Measurements from ENCODE around the gene FAAP100.
A peak's percentile ranks its signal among the peaks of the same experiment; 100 is the strongest.

FAAP100 gene

DNA sequence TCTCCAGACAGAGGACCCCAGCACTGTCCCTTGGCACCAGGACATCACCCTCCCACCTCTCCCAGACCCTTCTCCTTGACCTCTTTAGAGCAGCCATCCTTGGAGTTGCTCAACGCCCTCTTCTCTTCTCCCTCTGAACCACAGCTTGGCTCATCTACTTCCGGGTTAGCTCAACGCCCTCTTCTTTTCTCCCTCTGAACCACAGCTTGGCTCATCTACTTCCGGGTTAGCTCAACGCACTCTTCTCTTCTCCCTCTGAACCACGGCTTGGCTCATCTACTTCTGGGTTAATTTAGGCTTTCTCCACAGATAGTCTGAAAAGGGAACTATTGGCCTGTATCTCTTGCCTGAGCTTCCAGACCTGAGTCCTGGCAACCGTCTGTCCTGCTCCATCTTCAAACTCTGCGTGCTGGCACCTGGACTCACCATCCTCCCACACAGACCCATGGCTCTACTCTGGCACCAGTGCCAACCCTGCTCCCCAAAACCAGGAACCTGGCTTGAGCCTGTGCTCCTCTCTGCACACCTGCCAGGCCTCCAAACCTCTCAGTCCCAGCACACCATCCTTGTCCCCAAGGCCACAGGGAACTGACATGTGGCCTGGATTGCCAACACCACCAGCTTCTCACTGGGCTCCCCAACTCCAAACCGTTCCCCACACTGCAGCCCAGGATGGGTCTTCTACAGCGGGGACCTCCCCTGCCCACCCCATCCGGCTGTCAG lies 25.3 kb upstream of the FAAP100 start:
- peak overlapping the region; percentile 15 for H3K4me3 ChIP-seq (ENCODE audit: control insufficient read depth, low read depth, low read length)
- peak; percentile 68 for DNase-seq (ENCODE audit: low read depth)
- TF ChIP-seq, protein P1, sequence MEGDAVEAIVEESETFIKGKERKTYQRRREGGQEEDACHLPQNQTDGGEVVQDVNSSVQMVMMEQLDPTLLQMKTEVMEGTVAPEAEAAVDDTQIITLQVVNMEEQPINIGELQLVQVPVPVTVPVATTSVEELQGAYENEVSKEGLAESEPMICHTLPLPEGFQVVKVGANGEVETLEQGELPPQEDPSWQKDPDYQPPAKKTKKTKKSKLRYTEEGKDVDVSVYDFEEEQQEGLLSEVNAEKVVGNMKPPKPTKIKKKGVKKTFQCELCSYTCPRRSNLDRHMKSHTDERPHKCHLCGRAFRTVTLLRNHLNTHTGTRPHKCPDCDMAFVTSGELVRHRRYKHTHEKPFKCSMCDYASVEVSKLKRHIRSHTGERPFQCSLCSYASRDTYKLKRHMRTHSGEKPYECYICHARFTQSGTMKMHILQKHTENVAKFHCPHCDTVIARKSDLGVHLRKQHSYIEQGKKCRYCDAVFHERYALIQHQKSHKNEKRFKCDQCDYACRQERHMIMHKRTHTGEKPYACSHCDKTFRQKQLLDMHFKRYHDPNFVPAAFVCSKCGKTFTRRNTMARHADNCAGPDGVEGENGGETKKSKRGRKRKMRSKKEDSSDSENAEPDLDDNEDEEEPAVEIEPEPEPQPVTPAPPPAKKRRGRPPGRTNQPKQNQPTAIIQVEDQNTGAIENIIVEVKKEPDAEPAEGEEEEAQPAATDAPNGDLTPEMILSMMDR (conservative IDR thresholded peaks at IDR 0.05; ENCODE audit: control insufficient read depth, insufficient read depth, low read depth, low read length): no peak

DNA sequence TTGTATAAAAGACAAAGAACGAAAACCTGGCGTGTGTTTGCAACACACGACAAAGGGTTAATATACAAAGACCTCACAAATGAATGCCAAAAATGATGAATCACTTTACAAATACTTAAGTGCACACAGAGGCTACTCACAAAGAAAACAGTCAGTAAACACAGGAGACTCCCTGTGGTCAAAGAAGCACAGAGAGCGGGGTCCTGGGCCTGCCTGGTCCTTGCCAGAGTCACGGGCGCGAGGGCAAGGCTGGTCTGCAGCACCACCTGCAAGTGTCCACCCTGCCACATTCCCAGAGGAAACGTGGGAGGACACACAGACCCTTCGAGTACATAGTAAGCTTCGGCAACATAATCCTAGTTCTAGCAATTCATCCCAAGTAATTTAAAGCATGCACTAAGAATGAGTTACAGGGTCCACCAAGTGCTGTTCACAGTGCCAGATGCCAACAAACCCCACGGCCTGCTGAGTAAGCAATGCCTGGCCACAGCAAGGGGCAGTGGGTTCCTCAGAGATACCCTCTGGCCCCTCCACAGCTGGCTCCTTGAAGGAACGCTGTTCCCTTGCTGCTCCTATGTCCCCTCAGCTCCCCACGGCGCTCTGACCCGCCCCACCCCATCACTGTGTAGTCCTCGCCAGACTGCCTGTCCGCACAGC lies 24.6 kb upstream of the FAAP100 start:
- H3K4me3 ChIP-seq (ENCODE audit: control insufficient read depth, low read depth, low read length): peak overlapping the region; percentile 15
- peak; percentile 87 for DNase-seq (ENCODE audit: low read depth)

DNA sequence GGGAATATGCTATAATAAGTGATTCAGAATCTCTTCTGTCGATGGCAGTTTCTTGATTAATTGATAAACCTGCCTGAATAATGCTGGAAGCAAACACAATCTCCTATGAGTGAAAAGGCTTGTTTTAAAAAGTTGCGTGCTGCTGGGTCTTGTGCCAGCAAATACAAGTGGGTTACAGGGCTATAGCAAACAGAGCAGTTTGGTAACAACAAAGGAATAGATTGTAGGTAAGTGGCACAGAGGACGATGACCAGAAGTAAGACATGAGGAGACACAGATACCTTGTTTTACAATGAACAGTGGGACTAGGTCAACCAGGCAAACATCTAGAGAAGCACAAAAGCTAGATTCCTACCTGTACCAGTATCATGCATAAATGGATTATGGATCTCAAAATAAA lies 23.7 kb upstream of the FAAP100 start:
- no peak for DNase-seq (ENCODE audit: low read depth)
- no peak overlapping the region for H3K4me3 ChIP-seq (ENCODE audit: control insufficient read depth, low read depth, low read length)
- TF ChIP-seq, protein P1 (conservative IDR thresholded peaks at IDR 0.05; ENCODE audit: control insufficient read depth, insufficient read depth, low read depth, low read length): no peak

More for the DNA sequence above, 24.6 kb upstream of the FAAP100 start:
- TF ChIP-seq, protein P1 (conservative IDR thresholded peaks at IDR 0.05; ENCODE audit: control insufficient read depth, insufficient read depth, low read depth, low read length): no peak

DNA sequence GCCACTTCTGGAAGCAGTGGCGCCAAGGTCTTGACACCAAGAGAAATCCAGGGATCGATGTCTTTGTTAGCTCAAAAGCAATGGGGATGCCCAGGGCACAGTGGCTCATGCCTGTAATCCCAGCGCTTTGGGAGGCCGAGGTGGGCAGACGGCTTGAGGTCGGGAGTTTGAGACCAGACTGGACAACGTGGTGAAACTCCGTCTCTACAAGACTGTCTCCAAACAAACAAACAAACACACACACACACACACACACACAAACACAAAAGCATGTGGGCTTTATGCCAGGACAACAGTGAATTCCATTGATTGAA lies 22.4 kb upstream of the FAAP100 start:
- H3K4me3 ChIP-seq (ENCODE audit: control insufficient read depth, low read depth, low read length): no peak overlapping the region
- no peak for DNase-seq (ENCODE audit: low read depth)
- TF ChIP-seq, protein P1 (conservative IDR thresholded peaks at IDR 0.05; ENCODE audit: control insufficient read depth, insufficient read depth, low read depth, low read length): no peak

DNA sequence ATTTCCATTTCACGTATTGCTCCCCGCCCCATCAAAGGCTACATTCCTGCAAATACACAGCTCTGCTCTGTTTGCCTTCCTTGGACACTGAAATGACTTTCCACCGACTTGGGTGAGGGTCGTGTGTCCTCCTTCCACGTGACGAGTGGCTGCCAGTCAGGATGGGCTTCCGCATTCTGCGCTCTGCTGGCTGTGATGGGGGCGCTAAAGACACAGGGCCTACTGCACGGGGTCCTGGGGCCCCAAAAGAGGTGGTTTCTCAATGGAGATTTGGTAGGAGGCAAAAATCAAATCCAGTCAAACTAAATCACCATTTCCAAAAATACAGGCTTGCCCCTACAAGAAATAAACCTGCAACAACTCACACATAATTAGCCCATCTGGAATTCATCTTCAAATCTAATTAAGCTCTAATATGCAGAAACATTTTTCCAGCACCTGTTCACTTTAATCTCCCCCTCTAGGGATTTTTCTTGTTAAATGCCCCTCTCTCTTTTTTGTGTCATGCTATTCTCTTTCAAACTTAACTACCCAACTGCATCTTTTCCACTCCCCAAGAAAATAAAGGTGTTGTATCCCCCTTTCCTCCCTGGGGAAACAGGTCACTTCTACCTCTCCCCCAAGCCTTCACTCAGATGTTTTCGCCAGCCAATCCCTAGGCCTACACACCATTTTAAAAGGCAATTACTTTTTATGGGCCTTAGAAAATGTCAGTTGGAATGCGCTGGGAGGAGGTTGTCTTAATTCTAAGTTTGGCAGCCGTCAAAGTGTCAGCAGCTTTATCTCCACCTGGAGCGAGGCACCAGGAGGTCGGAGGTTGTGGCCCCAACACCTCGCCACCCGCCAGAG lies 21.9 kb upstream of the FAAP100 start:
- no peak overlapping the region for H3K4me3 ChIP-seq (ENCODE audit: control insufficient read depth, low read depth, low read length)
- TF ChIP-seq, protein P1 (conservative IDR thresholded peaks at IDR 0.05; ENCODE audit: control insufficient read depth, insufficient read depth, low read depth, low read length): no peak
- no peak for DNase-seq (ENCODE audit: low read depth)

DNA sequence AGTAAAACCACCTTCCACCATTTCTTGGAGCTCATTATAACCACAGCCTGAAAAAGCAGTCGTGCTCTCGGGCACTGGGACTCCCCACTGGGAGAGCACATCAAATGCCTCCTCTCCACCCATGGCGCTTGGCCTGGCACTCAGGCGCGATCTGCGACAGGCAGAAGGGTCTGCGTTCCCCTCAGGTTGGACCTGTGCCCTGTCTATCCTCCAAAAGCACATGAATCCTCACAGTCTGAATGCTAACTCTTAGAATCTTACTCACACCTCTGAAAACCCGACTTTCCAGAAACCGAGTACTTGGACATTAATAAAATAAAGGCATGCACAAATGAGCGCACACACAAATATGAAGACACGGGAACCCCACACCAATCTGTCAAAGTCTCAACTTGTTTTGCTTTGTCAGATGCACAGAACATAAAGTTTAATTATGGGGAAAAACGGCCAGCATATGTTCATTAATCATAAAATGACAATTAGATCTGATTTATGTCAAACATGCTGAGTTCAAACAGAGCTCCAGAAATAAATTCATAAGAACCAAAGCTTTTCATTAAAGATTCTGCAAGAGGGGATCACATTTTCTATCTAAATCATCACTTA lies 20.5 kb upstream of the FAAP100 start:
- DNase-seq (ENCODE audit: low read depth): no peak
- TF ChIP-seq, protein P1 (conservative IDR thresholded peaks at IDR 0.05; ENCODE audit: control insufficient read depth, insufficient read depth, low read depth, low read length): no peak
- H3K4me3 ChIP-seq (ENCODE audit: control insufficient read depth, low read depth, low read length): no peak overlapping the region
